Activated CD8-positive, alpha-beta T cell treated with anti-CD3 and anti-CD28 coated beads, Interleukin-2, amount 10 ng/mL, durations not matched to agents 7 days and 5 days (primary cell): ENCODE measurements around the gene KCNMB1. TPM values are rescaled to one million over a fixed set of nuclear protein-coding genes. Genes with fewer than 3 reads are reported as not detected.

Source experiments
- ATAC-seq: fragments of 150-1000 bp; cut with Tn5 transposase; one replicate; pipeline ENCODE4 v1.10.0; 2021; ENCODE audit warnings: moderate library complexity
- CTCF ChIA-PET: fragments of 350-600 bp; sonication (Branson Sonifier 250); formaldehyde crosslinking; loops from one replicate; lab custom pipeline; 2021; ENCODE audit warnings: antibody characterized with exemption; lab: Charles Lee
- POLR2A ChIA-PET: fragments of 350-600 bp; sonication (Branson Sonifier 250); formaldehyde crosslinking; loops from one replicate; lab custom pipeline; 2021; ENCODE audit warnings: antibody characterized with exemption; lab: Charles Lee
- DNase-seq: peaks from one replicate; pipeline ENCODE4 v3.0.0-alpha.2; 2020
- H3K27ac Mint-ChIP-seq: one replicate; pipeline ENCODE4 v1.8.0; 2021; ENCODE audit warnings: mild to moderate bottlenecking, mixed read lengths
- H3K27me3 Mint-ChIP-seq: one replicate; pipeline ENCODE4 v1.8.0; 2021; ENCODE audit warnings: low read depth, mixed read lengths
- H3K36me3 Mint-ChIP-seq: one replicate; pipeline ENCODE4 v1.8.0; 2021; ENCODE audit warnings: low read depth, mixed read lengths
- H3K4me1 Mint-ChIP-seq: one replicate; pipeline ENCODE4 v1.8.0; 2021; ENCODE audit warnings: low read depth, mixed read lengths
- H3K4me3 Mint-ChIP-seq: one replicate; pipeline ENCODE4 v1.8.0; 2021; ENCODE audit warnings: mild to moderate bottlenecking, mixed read lengths
- H3K9me3 Mint-ChIP-seq: one replicate; pipeline ENCODE4 v1.8.0; 2022; ENCODE audit warnings: mixed read lengths; ENCODE audit not compliant: insufficient read depth
- total RNA-seq, 2 experiments: library from RNA; stranded (reverse); gene quantifications; one replicate each; pipeline ENCODE4 v1.2.3, GENCODE V29; 2021

The KCNMB1 gene
- total RNA-seq, 2 experiments from 2014 or later, result not detected

DNA sequence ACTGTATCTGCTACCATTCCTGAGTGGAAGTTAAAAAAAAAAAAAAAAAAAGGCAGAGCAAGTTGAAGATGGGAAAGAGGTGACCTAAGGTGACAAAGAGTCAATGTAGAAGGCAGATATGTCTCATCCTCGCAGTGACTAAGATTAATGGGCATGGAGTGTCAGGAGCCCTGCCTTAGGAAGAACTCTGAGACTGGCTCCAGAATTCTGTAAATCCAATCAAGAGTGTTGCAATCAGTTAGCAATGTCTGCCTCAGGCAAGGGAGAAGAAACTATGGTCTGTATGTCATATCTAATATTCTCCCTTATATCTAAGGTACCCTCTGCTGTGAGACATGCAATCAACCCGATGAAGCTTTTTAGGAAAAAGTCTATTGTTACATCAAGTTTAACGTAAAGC, 24.7 kb upstream of the KCNMB1 start:
- no peak for DNase-seq
- Mint-ChIP-seq H3K4me1 (peaks cover 7% of the 10 kb centered on the region), H3K36me3 (no peaks in the 10 kb centered on the region), H3K27ac (no peak overlapping the region), H3K9me3 (no peaks in the 10 kb centered on the region), H3K27me3 (peaks cover 9% of the 10 kb centered on the region), H3K4me3 (no peak overlapping the region)
- no peak for ATAC-seq
- ChIA-PET POLR2A (no interaction called here), CTCF (interaction anchor here (0.9 to 1.8 kb wide), 4 partner anchors 13 to 189 kb away, joined by 3 to 6 read pairs (median 4); no protein-coding TSS in a partner anchor)

DNA sequence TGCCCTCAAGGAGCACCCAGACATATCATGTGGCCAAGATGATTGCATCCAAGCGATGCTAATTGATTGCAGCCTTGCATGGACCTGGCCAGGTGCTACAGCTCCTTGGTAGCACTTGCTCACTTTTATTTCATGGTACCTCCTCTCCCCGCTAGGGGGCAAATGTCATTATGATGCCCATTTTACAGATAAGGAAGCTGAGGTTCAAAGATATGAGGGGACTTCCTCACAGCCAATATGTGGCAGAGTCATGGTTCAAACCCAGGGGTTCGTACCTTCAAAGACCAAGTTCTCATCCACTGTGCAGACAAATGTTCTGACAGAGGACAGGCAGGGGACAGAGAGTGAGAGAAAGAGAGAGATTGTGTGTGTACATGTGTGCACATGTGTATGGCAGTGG, 21.9 kb upstream of the KCNMB1 start:
- peaks cover 2% of the 10 kb centered on the region for H3K27me3 Mint-ChIP-seq
- ATAC-seq (no peak), DNase-seq (no peak)
- H3K36me3 Mint-ChIP-seq, result no peaks in the 10 kb centered on the region
- no peak overlapping the region for H3K27ac Mint-ChIP-seq
- POLR2A ChIA-PET, result no interaction called here
- H3K4me3 Mint-ChIP-seq, result no peak overlapping the region
- CTCF ChIA-PET, result interaction anchor here (1.1 to 2.5 kb wide), 4 partner anchors 9 to 24 kb away, joined by 3 to 8 read pairs (median 4); no protein-coding TSS in a partner anchor
- H3K9me3 Mint-ChIP-seq, result no peaks in the 10 kb centered on the region
- H3K4me1 Mint-ChIP-seq, result no peaks in the 10 kb centered on the region

- no peaks in the 10 kb centered on the region for H3K4me1 Mint-ChIP-seq
- POLR2A ChIA-PET, result no interaction called here
- H3K27me3 Mint-ChIP-seq, result peaks cover 7% of the 10 kb centered on the region
- CTCF ChIA-PET, result interaction anchor here (1.0 to 2.5 kb wide), 5 partner anchors 9 to 184 kb away, joined by 3 to 8 read pairs (median 4); no protein-coding TSS in a partner anchor
- no peak overlapping the region for H3K4me3 Mint-ChIP-seq
- no peak overlapping the region for H3K27ac Mint-ChIP-seq
- DNase-seq (no peak), ATAC-seq (no peak)
- no peaks in the 10 kb centered on the region for H3K36me3 Mint-ChIP-seq
- H3K9me3 Mint-ChIP-seq, result no peaks in the 10 kb centered on the region
Observed at GRCh38 chr5:170410401-170410800, 21.2 kb upstream of the KCNMB1 start.

DNA sequence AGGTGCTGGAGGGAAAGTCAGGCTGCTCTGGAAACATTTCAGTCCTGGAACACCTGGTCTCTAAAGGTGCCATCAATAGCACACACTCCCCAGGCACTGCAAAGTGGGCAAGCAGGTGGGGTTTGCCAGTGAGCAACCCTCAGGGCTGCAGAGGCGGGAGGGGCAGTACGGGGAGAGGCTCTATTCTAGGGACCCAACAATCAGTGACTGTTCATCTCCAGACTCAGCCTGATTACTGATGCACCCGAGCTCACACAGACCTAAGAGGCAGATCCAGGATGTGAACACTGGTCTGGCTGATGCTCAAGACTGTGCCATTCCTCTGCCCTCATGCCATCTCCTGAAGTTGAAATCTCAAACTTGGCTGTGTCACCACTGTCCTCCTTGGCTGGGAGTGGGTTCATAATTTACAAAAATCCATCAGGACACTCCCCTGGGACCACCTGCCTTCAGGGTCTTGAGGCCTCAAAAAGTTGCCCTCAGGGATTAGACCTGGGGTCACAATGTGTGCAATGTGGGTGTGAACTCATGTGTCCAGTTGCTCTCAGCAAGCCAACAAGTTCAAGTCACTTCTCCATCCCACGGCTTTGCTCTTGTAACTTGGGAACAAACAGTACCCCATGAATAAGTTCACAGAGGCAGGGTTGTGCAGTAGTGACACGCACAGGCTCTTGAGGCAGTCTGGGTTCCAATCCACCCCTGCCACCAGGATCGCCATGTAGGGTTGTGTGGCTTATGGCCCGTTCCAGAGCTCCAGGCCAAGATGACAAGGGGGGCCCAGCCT, 19.9 kb upstream of the KCNMB1 start:
- no peaks in the 10 kb centered on the region for H3K36me3 Mint-ChIP-seq
- peaks cover 7% of the 10 kb centered on the region for H3K27me3 Mint-ChIP-seq
- H3K4me1 Mint-ChIP-seq, result no peaks in the 10 kb centered on the region
- DNase-seq (no peak), ATAC-seq (no peak)
- ChIA-PET POLR2A (interaction anchor here (0.6 kb wide), 1 partner anchor 1267 kb away, joined by 6 read pairs; no protein-coding TSS in a partner anchor), CTCF (interaction anchor here (1.0 to 2.5 kb wide), 2 partner anchors 12 to 183 kb away, joined by 4 to 8 read pairs; no protein-coding TSS in a partner anchor)
- H3K27ac Mint-ChIP-seq, result no peak overlapping the region
- H3K4me3 Mint-ChIP-seq, result no peak overlapping the region
- no peaks in the 10 kb centered on the region for H3K9me3 Mint-ChIP-seq

DNA sequence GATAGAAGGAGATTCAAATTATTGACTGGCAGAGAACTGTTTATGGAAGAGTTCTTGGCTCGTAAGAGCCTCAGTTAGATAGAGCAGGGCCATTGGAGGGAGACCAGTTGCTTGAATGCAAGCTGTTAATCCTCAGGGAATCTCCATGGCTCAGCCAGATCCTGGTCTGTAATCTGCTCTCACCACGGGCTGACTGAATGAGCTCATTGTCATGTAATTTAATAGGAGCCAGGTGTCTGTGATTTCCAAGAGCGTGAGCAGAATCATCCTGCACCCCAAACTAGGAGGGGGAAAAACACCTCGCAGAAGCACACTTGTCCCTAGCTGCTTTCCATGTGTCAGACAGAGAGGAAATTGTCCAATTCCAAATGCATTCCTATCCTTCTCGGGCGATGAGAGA, 19.1 kb upstream of the KCNMB1 start:
- peaks cover 7% of the 10 kb centered on the region for H3K27me3 Mint-ChIP-seq
- no peak overlapping the region for H3K27ac Mint-ChIP-seq
- DNase-seq (no peak), ATAC-seq (no peak)
- ChIA-PET POLR2A (no interaction called here), CTCF (interaction anchor here (1.4 to 1.6 kb wide), 2 partner anchors 13 to 207 kb away, joined by 3 to 9 read pairs; no protein-coding TSS in a partner anchor)
- H3K4me3 Mint-ChIP-seq, result no peak overlapping the region
- H3K4me1 Mint-ChIP-seq, result no peaks in the 10 kb centered on the region
- H3K36me3 Mint-ChIP-seq, result no peaks in the 10 kb centered on the region
- no peaks in the 10 kb centered on the region for H3K9me3 Mint-ChIP-seq

GRCh38 chr5:170407062-170407461, 17.9 kb upstream of the KCNMB1 start:
- peaks cover 7% of the 10 kb centered on the region for H3K27me3 Mint-ChIP-seq
- no peaks in the 10 kb centered on the region for H3K4me1 Mint-ChIP-seq
- ChIA-PET POLR2A (no interaction called here), CTCF (interaction anchor here (1.4 to 1.6 kb wide), 2 partner anchors 14 to 206 kb away, joined by 3 to 9 read pairs; no protein-coding TSS in a partner anchor)
- no peaks in the 10 kb centered on the region for H3K9me3 Mint-ChIP-seq
- no peak overlapping the region for H3K27ac Mint-ChIP-seq
- no peak overlapping the region for H3K4me3 Mint-ChIP-seq
- H3K36me3 Mint-ChIP-seq, result no peaks in the 10 kb centered on the region
- no peak for DNase-seq
- ATAC-seq, result no peak

DNA sequence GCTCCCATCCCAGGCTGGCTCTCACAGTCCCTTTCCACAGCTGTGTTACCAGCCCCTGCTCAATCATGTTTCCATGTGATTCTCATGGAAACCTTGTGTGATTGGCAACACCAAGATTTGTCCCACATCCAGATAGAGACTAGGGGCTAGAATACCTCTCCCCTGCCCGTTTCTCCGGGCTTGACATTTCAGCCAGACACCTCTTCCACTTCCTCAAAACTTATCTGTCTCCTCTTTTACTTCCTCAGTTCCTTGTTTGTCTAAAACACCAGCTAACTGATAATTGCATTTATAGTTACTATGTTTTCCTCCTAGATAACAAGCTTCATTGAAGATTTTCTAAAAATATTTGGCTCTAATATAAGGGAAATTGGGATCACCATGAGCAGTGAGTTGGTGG, 16.6 kb upstream of the KCNMB1 start:
- CTCF ChIA-PET, result interaction anchor here (0.8 to 2.2 kb wide), 3 partner anchors 16 to 303 kb away, joined by 3 to 9 read pairs (median 3); no protein-coding TSS in a partner anchor
- POLR2A ChIA-PET, result no interaction called here
- no peak overlapping the region for H3K4me3 Mint-ChIP-seq

GRCh38 chr5:170404398-170404797, 15.2 kb upstream of the KCNMB1 start:
- H3K27me3 Mint-ChIP-seq, result peaks cover 7% of the 10 kb centered on the region
- ChIA-PET POLR2A (no interaction called here), CTCF (interaction anchor here (1.0 to 2.3 kb wide), 3 partner anchors 15 to 178 kb away, joined by 3 to 9 read pairs (median 7); no protein-coding TSS in a partner anchor)
- no peaks in the 10 kb centered on the region for H3K4me1 Mint-ChIP-seq
- no peaks in the 10 kb centered on the region for H3K9me3 Mint-ChIP-seq
- H3K36me3 Mint-ChIP-seq, result no peaks in the 10 kb centered on the region
- no peak overlapping the region for H3K4me3 Mint-ChIP-seq
- DNase-seq (no peak), ATAC-seq (no peak)
- H3K27ac Mint-ChIP-seq, result no peak overlapping the region

More for the DNA sequence above, 16.6 kb upstream of the KCNMB1 start:
- peaks cover 7% of the 10 kb centered on the region for H3K27me3 Mint-ChIP-seq
- H3K36me3 Mint-ChIP-seq, result no peaks in the 10 kb centered on the region
- DNase-seq (no peak), ATAC-seq (no peak)
- H3K27ac Mint-ChIP-seq, result no peak overlapping the region
- H3K9me3 Mint-ChIP-seq, result no peaks in the 10 kb centered on the region
- H3K4me1 Mint-ChIP-seq, result no peaks in the 10 kb centered on the region

DNA sequence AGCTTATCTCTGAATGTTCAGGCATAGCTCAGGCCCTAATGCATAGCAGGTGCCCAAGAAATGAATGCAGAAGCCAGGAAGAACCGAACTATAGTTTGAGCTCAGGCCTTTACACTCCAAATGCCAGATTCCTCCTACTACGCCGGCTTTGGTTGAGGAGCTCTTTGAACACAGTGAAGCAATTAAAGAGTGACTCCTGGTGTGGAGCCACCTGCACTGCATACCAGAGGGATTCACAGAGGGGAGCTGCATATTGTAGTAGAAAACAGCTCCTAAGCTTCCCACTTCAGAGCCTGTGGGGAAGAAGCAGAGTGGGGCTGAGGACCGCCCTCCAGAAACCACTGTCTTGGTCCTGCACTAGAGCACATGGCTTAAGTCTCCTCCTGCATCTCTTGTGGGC, 14.5 kb upstream of the KCNMB1 start:
- no peaks in the 10 kb centered on the region for H3K36me3 Mint-ChIP-seq
- no peak overlapping the region for H3K4me3 Mint-ChIP-seq
- no peak for DNase-seq
- ChIA-PET CTCF (interaction anchor here (1.0 to 2.3 kb wide), 2 partner anchors 16 to 178 kb away, joined by 3 to 7 read pairs; no protein-coding TSS in a partner anchor), POLR2A (no interaction called here)
- H3K9me3 Mint-ChIP-seq, result no peaks in the 10 kb centered on the region
- no peak for ATAC-seq
- H3K4me1 Mint-ChIP-seq, result no peaks in the 10 kb centered on the region
- no peak overlapping the region for H3K27ac Mint-ChIP-seq
- H3K27me3 Mint-ChIP-seq, result peaks cover 8% of the 10 kb centered on the region

DNA sequence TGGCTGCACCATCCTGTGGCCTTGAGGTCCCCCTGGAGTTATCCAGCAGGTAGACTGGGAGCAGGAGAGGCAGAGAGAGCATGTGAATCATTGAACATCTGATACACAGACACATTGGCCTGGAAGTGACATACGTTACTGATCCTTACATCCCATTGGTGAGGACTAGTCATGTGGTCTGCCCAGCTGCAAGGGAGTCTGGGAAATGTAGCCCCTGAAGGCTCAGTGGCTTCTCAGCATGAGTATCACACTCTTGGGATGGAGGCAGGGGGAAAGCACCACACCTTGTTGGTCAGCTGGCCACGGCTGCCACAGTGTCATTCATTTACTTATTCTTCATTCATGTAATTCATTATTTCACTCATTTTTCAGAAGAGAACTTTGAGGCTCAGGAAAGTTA, 13.3 kb upstream of the KCNMB1 start:
- Mint-ChIP-seq H3K4me3 (no peak overlapping the region), H3K4me1 (no peaks in the 10 kb centered on the region), H3K36me3 (no peaks in the 10 kb centered on the region), H3K9me3 (no peaks in the 10 kb centered on the region), H3K27me3 (peaks cover 11% of the 10 kb centered on the region), H3K27ac (no peak overlapping the region)
- ATAC-seq (no peak), DNase-seq (no peak)
- ChIA-PET POLR2A (no interaction called here), CTCF (interaction anchor here (1.5 to 2.3 kb wide), 2 partner anchors 64 to 176 kb away, joined by 3 to 7 read pairs; no protein-coding TSS in a partner anchor)

DNA sequence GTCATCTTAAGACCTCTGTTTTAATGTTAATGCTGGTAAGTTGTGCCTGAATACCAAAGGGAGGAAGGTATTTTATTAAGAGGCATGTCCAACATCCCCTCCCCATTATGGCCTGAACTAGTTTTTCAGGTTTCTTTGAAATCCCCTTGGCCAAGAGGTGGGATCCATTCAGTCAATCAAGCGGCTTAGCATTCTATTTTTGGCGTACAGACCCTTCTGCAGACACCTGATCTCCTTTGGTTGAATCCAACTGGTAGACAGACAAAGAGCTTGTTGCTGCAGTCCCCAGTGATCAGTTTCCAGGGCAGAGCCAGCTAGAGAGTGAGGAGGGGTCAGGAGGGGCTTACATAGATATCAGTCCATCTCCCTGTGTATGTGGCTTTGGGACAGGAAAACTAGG, 7.9 kb upstream of the KCNMB1 start:
- peaks cover 20% of the 10 kb centered on the region for H3K27me3 Mint-ChIP-seq
- no peak for DNase-seq
- no peak overlapping the region for H3K4me3 Mint-ChIP-seq
- no peak overlapping the region for H3K27ac Mint-ChIP-seq
- ChIA-PET CTCF (no interaction called here), POLR2A (no interaction called here)
- no peak for ATAC-seq
- peaks cover 9% of the 10 kb centered on the region for H3K4me1 Mint-ChIP-seq
- H3K9me3 Mint-ChIP-seq, result no peaks in the 10 kb centered on the region
- no peaks in the 10 kb centered on the region for H3K36me3 Mint-ChIP-seq

GRCh38 chr5:170393958-170394357, 4.8 kb upstream of the KCNMB1 start:
- H3K36me3 Mint-ChIP-seq, result no peaks in the 10 kb centered on the region
- ChIA-PET CTCF (no interaction called here), POLR2A (no interaction called here)
- peaks cover 9% of the 10 kb centered on the region for H3K4me1 Mint-ChIP-seq
- no peak for DNase-seq
- no peaks in the 10 kb centered on the region for H3K9me3 Mint-ChIP-seq
- no peak for ATAC-seq
- no peak overlapping the region for H3K4me3 Mint-ChIP-seq
- H3K27ac Mint-ChIP-seq, result peak overlapping the region; percentile 53
- peaks cover 26% of the 10 kb centered on the region for H3K27me3 Mint-ChIP-seq
